GM19193 (cell line): ENCODE measurements around the gene RSRC2.

ENCODE experiments used
- POLR2A ChIP-seq: IDR thresholded peaks from 4 replicates; pipeline ENCODE4 v1.6.1; 2011; ENCODE audit not compliant: insufficient read depth, insufficient read length; ENCODE audit errors: extremely low read depth

Gene RSRC2

GRCh38 chr12:122501489-122501989 lies 25.2 kb downstream of the RSRC2 start:
- no peak for TF ChIP-seq POLR2A

GRCh38 chr12:122500685-122501488 lies 25.8 kb downstream of the RSRC2 start, which contains the start of gene ZCCHC8:
Gene ZCCHC8 (minus strand): TSS chr12:122500932. CDS start chr12:122500840, 92 bp downstream.
- peak; percentile 93 for TF ChIP-seq POLR2A

- no peak for TF ChIP-seq POLR2A
Measured at GRCh38 chr12:122499991-122500684, 26.6 kb downstream of the RSRC2 start.

- no peak for TF ChIP-seq POLR2A
Measured at GRCh38 chr12:122495258-122495657, 31.5 kb downstream of the RSRC2 start.

GRCh38 chr12:122491991-122492390 lies 34.7 kb downstream of the RSRC2 start:
- no peak for TF ChIP-seq POLR2A

GRCh38 chr12:122489038-122489437 lies 37.7 kb downstream of the RSRC2 start:
- TF ChIP-seq POLR2A: no peak

GRCh38 chr12:122486805-122487426 lies 39.8 kb downstream of the RSRC2 start:
- no peak for TF ChIP-seq POLR2A

- no peak for TF ChIP-seq POLR2A
Measured at GRCh38 chr12:122483969-122484368, 42.8 kb downstream of the RSRC2 start.

- no peak for TF ChIP-seq POLR2A
Measured at GRCh38 chr12:122481861-122482260, 44.9 kb downstream of the RSRC2 start.

GRCh38 chr12:122480753-122481152 lies 46.0 kb downstream of the RSRC2 start:
- no peak for TF ChIP-seq POLR2A

- no peak for TF ChIP-seq POLR2A
Measured at GRCh38 chr12:122474324-122474716, 52.4 kb downstream of the RSRC2 start.

GRCh38 chr12:122473543-122474323 lies 53.0 kb downstream of the RSRC2 start:
- TF ChIP-seq POLR2A: no peak

GRCh38 chr12:122471324-122472226 lies 55.2 kb downstream of the RSRC2 start:
- TF ChIP-seq POLR2A: no peak

- no peak for TF ChIP-seq POLR2A
Measured at GRCh38 chr12:122467983-122468382, 58.8 kb downstream of the RSRC2 start.
